Transverse colon (tissue), 3 donors: ENCODE results near the gene MAP3K21.

Experiments
- EP300 ChIP-seq: sonication (generic); formaldehyde crosslinking; IDR thresholded peaks from one replicate; pipeline ENCODE4 v1.6.1; 2017; ENCODE audit warnings: antibody characterized with exemption, low read depth
- POLR2A ChIP-seq: fragments of 450-650 bp; IDR thresholded peaks from one replicate; pipeline ENCODE4 v1.6.1; 2016; ENCODE audit warnings: antibody characterized with exemption, mild to moderate bottlenecking, moderate library complexity
- TF ChIP-seq, protein P1 (sequence below), 5 experiments: fragments of 200-600 bp in 3 of 5; fragments of 450-650 bp in 2 of 5; sonication (generic) in 3 of 5; IDR thresholded peaks; 1 replicate in 2 of 5; 2 replicates in 3 of 5; pipeline ENCODE4 v1.5.1; 2016 to 2017; ENCODE audit warnings: antibody characterized with exemption in 5 of 5, inconsistent platforms in 3 of 5, mild to moderate bottlenecking in 2 of 5, moderate library complexity in 1 of 5

- TF ChIP-seq, protein P1, sequence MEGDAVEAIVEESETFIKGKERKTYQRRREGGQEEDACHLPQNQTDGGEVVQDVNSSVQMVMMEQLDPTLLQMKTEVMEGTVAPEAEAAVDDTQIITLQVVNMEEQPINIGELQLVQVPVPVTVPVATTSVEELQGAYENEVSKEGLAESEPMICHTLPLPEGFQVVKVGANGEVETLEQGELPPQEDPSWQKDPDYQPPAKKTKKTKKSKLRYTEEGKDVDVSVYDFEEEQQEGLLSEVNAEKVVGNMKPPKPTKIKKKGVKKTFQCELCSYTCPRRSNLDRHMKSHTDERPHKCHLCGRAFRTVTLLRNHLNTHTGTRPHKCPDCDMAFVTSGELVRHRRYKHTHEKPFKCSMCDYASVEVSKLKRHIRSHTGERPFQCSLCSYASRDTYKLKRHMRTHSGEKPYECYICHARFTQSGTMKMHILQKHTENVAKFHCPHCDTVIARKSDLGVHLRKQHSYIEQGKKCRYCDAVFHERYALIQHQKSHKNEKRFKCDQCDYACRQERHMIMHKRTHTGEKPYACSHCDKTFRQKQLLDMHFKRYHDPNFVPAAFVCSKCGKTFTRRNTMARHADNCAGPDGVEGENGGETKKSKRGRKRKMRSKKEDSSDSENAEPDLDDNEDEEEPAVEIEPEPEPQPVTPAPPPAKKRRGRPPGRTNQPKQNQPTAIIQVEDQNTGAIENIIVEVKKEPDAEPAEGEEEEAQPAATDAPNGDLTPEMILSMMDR (IDR thresholded peaks at IDR 0.05): no peak
- no peak for TF ChIP-seq EP300
- TF ChIP-seq POLR2A: no peak
Measured at GRCh38 chr1:233320023-233320422, 7.5 kb upstream of the MAP3K21 start.
